ENCODE measurements around the gene NAV2. TPM values are rescaled to one million over a fixed set of nuclear protein-coding genes. Genes with fewer than 3 reads are reported as not detected.

Gene NAV2
- total and polyA plus RNA-seq, 5 experiments from 2014 or later, result 0.06 to 4.2 (median 1.1) TPM; not detected in 1

GRCh38 chr11:19785265-19785664, 72.6 kb downstream of the NAV2 start:
- Mint-ChIP-seq H3K36me3 (no peaks in the 10 kb centered on the region), H3K4me1 (no peaks in the 10 kb centered on the region), H3K4me3 (no peak overlapping the region), H3K9me3 (no peaks in the 10 kb centered on the region), H3K27me3 (peaks cover 6 to 34% (median 24%) of the 10 kb centered on the region in 5 donors), H3K27ac (peak overlapping the region in 1 of 10 donors; percentile 6)
- ATAC-seq, result no peak
- DNase-seq, result no peak
- POLR2A ChIA-PET, result no interaction called here

- no peak for ATAC-seq
- Mint-ChIP-seq H3K4me3 (no peak overlapping the region), H3K9me3 (no peaks in the 10 kb centered on the region), H3K36me3 (no peaks in the 10 kb centered on the region), H3K27me3 (peaks cover 3 to 26% (median 21%) of the 10 kb centered on the region in 5 donors), H3K4me1 (no peaks in the 10 kb centered on the region), H3K27ac (no peak overlapping the region)
- no peak for DNase-seq
- POLR2A ChIA-PET, result no interaction called here
These were observed 74.0 kb downstream of the NAV2 start for GRCh38 chr11:19786644-19787043.

GRCh38 chr11:19788435-19788834, 75.8 kb downstream of the NAV2 start:
- POLR2A ChIA-PET, result no interaction called here
- H3K36me3 Mint-ChIP-seq, result no peaks in the 10 kb centered on the region
- peaks cover 3 to 21% (median 17%) of the 10 kb centered on the region in 5 donors for H3K27me3 Mint-ChIP-seq
- no peak for ATAC-seq
- no peak for DNase-seq
- peaks cover 0 to 1% (median 0%) of the 10 kb centered on the region in 9 donors for H3K9me3 Mint-ChIP-seq
- H3K4me1 Mint-ChIP-seq, result no peaks in the 10 kb centered on the region
- no peak overlapping the region for H3K4me3 Mint-ChIP-seq
- H3K27ac Mint-ChIP-seq, result no peak overlapping the region

- Mint-ChIP-seq H3K9me3 (peaks cover 0 to 2% (median 0%) of the 10 kb centered on the region in 9 donors), H3K4me3 (no peak overlapping the region), H3K27ac (no peak overlapping the region), H3K27me3 (peaks cover 3 to 25% (median 16%) of the 10 kb centered on the region in 5 donors), H3K36me3 (no peaks in the 10 kb centered on the region), H3K4me1 (no peaks in the 10 kb centered on the region)
- POLR2A ChIA-PET, result no interaction called here
- ATAC-seq (no peak), DNase-seq (no peak)
These were observed 76.6 kb downstream of the NAV2 start for GRCh38 chr11:19789245-19789644.

GRCh38 chr11:19789835-19790710, 77.4 kb downstream of the NAV2 start:
- ATAC-seq, result no peak
- Mint-ChIP-seq H3K9me3 (peaks cover 0 to 2% (median 0%) of the 10 kb centered on the region in 9 donors), H3K4me3 (no peak overlapping the region), H3K27me3 (peaks cover under 1 to 21% (median 11%) of the 10 kb centered on the region in 5 donors), H3K36me3 (no peaks in the 10 kb centered on the region), H3K4me1 (no peaks in the 10 kb centered on the region), H3K27ac (no peak overlapping the region)
- POLR2A ChIA-PET, result no interaction called here
- DNase-seq, result no peak

GRCh38 chr11:19790831-19791552, 78.4 kb downstream of the NAV2 start:
- POLR2A ChIA-PET, result no interaction called here
- peaks cover 0 to 21% (median 10%) of the 10 kb centered on the region in 5 donors for H3K27me3 Mint-ChIP-seq

GRCh38 chr11:19792510-19792909, 79.9 kb downstream of the NAV2 start:
- no peaks in the 10 kb centered on the region for H3K4me1 Mint-ChIP-seq
- no peaks in the 10 kb centered on the region for H3K36me3 Mint-ChIP-seq
- H3K27ac Mint-ChIP-seq, result no peak overlapping the region
- peaks cover 0 to 19% (median 8%) of the 10 kb centered on the region in 5 donors for H3K27me3 Mint-ChIP-seq
- peaks cover 0 to 2% (median 0%) of the 10 kb centered on the region in 9 donors for H3K9me3 Mint-ChIP-seq
- POLR2A ChIA-PET, result no interaction called here
- ATAC-seq (no peak), DNase-seq (no peak)
- no peak overlapping the region for H3K4me3 Mint-ChIP-seq

More at GRCh38 chr11:19790831-19791552, 78.4 kb downstream of the NAV2 start:
- no peaks in the 10 kb centered on the region for H3K4me1 Mint-ChIP-seq
- DNase-seq (no peak), ATAC-seq (no peak)
- peaks cover 0 to 2% (median 0%) of the 10 kb centered on the region in 9 donors for H3K9me3 Mint-ChIP-seq
- H3K27ac Mint-ChIP-seq, result no peak overlapping the region
- no peaks in the 10 kb centered on the region for H3K36me3 Mint-ChIP-seq
- no peak overlapping the region for H3K4me3 Mint-ChIP-seq

- ATAC-seq, result no peak
- Mint-ChIP-seq H3K27ac (no peak overlapping the region), H3K9me3 (peaks cover 0 to 2% (median 0%) of the 10 kb centered on the region in 9 donors)
These were observed 80.7 kb downstream of the NAV2 start for GRCh38 chr11:19793326-19793725.

GRCh38 chr11:19794161-19794560, 81.5 kb downstream of the NAV2 start:
- Mint-ChIP-seq H3K27ac (no peak overlapping the region), H3K27me3 (peaks cover 0 to 17% (median under 1%) of the 10 kb centered on the region in 5 donors), H3K9me3 (peaks cover 0 to 2% (median 0%) of the 10 kb centered on the region in 9 donors), H3K4me1 (no peaks in the 10 kb centered on the region), H3K4me3 (no peak overlapping the region), H3K36me3 (no peaks in the 10 kb centered on the region)
- no peak for ATAC-seq
- POLR2A ChIA-PET, result no interaction called here
- no peak for DNase-seq

More at GRCh38 chr11:19793326-19793725, 80.7 kb downstream of the NAV2 start:
- H3K4me1 Mint-ChIP-seq, result no peaks in the 10 kb centered on the region
- POLR2A ChIA-PET, result no interaction called here
- H3K27me3 Mint-ChIP-seq, result peaks cover 0 to 15% (median 6%) of the 10 kb centered on the region in 5 donors
- DNase-seq, result no peak
- H3K36me3 Mint-ChIP-seq, result no peaks in the 10 kb centered on the region
- H3K4me3 Mint-ChIP-seq, result no peak overlapping the region

- no peak overlapping the region for H3K4me3 Mint-ChIP-seq
- POLR2A ChIA-PET, result no interaction called here
- DNase-seq (no peak), ATAC-seq (no peak)
- H3K27me3 Mint-ChIP-seq, result peaks cover 0 to 21% (median 0%) of the 10 kb centered on the region in 5 donors
- peaks cover 0 to 2% (median 0%) of the 10 kb centered on the region in 4 donors for H3K4me1 Mint-ChIP-seq
- H3K27ac Mint-ChIP-seq, result peak overlapping the region in 1 of 10 donors; percentile 7
- no peaks in the 10 kb centered on the region for H3K36me3 Mint-ChIP-seq
- peaks cover 0 to 2% (median 0%) of the 10 kb centered on the region in 9 donors for H3K9me3 Mint-ChIP-seq
These were observed 82.4 kb downstream of the NAV2 start for GRCh38 chr11:19795082-19795481.

- DNase-seq (no peak), ATAC-seq (no peak)
- no peak overlapping the region for H3K4me3 Mint-ChIP-seq
- POLR2A ChIA-PET, result no interaction called here
- no peaks in the 10 kb centered on the region for H3K9me3 Mint-ChIP-seq
- no peak overlapping the region for H3K27ac Mint-ChIP-seq
- peaks cover 0 to 29% (median 4%) of the 10 kb centered on the region in 5 donors for H3K27me3 Mint-ChIP-seq
- H3K4me1 Mint-ChIP-seq, result peaks cover 0 to 3% (median 0%) of the 10 kb centered on the region in 4 donors
- no peaks in the 10 kb centered on the region for H3K36me3 Mint-ChIP-seq
These were observed 87.5 kb downstream of the NAV2 start for GRCh38 chr11:19800162-19800561.

GRCh38 chr11:19800714-19801519, 88.3 kb downstream of the NAV2 start:
- H3K36me3 Mint-ChIP-seq, result no peaks in the 10 kb centered on the region
- ATAC-seq (no peak), DNase-seq (no peak)
- POLR2A ChIA-PET, result no interaction called here
- peaks cover 0 to 29% (median 4%) of the 10 kb centered on the region in 5 donors for H3K27me3 Mint-ChIP-seq
- H3K27ac Mint-ChIP-seq, result no peak overlapping the region
- no peaks in the 10 kb centered on the region for H3K9me3 Mint-ChIP-seq
- peaks cover 0 to 3% (median 0%) of the 10 kb centered on the region in 4 donors for H3K4me1 Mint-ChIP-seq
- no peak overlapping the region for H3K4me3 Mint-ChIP-seq
